ENCODE results near the gene IFI44L.
A peak's percentile ranks its signal among the peaks of the same experiment; 100 is the strongest.

IFI44L gene

DNA sequence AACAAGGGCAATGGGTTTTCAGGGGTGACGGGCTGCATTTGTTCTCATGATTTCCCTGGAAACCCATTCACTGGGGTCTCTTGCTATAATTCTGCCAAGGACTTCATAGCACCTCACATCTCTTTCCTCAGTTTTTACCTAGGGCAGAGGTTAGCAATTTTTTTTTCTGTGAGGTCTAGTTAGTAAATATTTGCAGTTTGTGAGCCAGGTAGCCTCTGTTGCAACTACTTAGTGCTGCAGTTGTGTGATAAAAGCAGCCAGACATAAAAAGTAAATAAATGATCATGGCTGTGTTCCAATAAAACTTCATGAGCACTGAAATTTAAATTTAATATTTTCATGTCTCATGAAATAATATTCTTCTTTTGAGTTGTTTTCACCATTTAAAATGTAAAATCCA is 67.1 kb downstream of the IFI44L start:
- no peak for FAIRE-seq
- no peak for DNase-seq (ENCODE audit: low spot score)

DNA sequence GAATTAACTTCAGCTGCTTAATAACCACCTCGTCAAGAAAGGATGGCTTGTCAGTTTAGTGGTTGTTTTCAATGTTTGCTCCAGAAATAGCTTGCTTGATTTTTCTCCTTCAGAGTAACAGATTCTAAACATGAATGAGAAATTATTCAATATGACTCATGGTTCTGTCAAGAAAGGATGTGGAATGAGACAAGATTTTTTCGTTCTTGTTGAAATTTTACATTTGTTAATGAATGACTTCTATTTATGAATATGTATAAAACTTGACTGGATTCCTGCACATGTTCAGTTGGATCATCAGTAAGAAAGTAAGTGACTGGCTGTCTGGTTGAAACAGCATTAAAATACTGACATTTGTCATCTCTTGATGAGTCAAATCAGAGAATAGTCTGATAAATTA is 67.7 kb downstream of the IFI44L start:
- DNase-seq (ENCODE audit: low spot score) (peak; percentile 48), FAIRE-seq (peak; percentile 85)

- FAIRE-seq (no peak), DNase-seq (ENCODE audit: low spot score) (peak; percentile 39)
Observed at GRCh38 chr1:78688697-78689096, 68.4 kb downstream of the IFI44L start.

DNA sequence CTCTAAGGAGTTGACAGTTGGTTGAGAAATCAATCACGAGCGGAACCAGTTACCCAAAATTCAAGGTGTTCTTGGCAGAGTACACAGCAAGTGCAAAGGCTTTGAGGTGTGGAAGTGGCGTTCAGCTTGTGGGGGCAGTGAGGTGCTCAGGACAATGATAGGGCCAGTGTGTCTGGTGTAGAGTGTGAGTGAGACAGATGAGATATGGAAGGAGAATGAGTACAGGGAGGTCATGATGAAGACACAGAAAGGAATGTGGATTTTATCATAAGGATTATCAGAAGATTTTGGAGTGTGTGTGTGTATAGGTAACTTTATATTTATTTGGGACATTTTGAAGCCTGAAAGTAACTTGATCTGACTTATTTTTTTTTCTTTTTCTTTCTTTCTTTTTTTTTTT is 70.3 kb downstream of the IFI44L start:
- FAIRE-seq: peak; percentile 48
- peak; percentile 71 for DNase-seq (ENCODE audit: low spot score)

- peak; percentile 86 for FAIRE-seq
- DNase-seq (ENCODE audit: low spot score): peak; percentile 86
Observed at GRCh38 chr1:78691995-78692747, 71.9 kb downstream of the IFI44L start.
